ENCODE data around the gene ARID4B. TPM values are rescaled to one million over a fixed set of nuclear protein-coding genes. Genes with fewer than 3 reads are reported as not detected.

The ARID4B gene
- total RNA-seq, 2 experiments from 2014 or later, result 30.1 to 30.6 TPM

- Mint-ChIP-seq H3K36me3 (peaks cover 24% of the 10 kb centered on the region), H3K27me3 (no peaks in the 10 kb centered on the region), H3K4me3 (no peak overlapping the region), H3K9me3 (no peaks in the 10 kb centered on the region), H3K27ac (no peak overlapping the region), H3K4me1 (peaks cover 13% of the 10 kb centered on the region)
- no peak for DNase-seq
Observed at GRCh38 chr1:235342471-235342870, 14.5 kb upstream of the ARID4B start.

GRCh38 chr1:235342039-235342438 lies 14.1 kb upstream of the ARID4B start:
- peaks cover 24% of the 10 kb centered on the region for H3K36me3 Mint-ChIP-seq
- H3K27ac Mint-ChIP-seq, result no peak overlapping the region
- H3K4me3 Mint-ChIP-seq, result no peak overlapping the region
- H3K27me3 Mint-ChIP-seq, result no peaks in the 10 kb centered on the region
- peaks cover 16% of the 10 kb centered on the region for H3K4me1 Mint-ChIP-seq
- no peak for DNase-seq
- H3K9me3 Mint-ChIP-seq, result no peaks in the 10 kb centered on the region

- peaks cover 21% of the 10 kb centered on the region for H3K4me1 Mint-ChIP-seq
- H3K4me3 Mint-ChIP-seq, result no peak overlapping the region
- no peaks in the 10 kb centered on the region for H3K9me3 Mint-ChIP-seq
- H3K27ac Mint-ChIP-seq, result no peak overlapping the region
- DNase-seq, result no peak
- peaks cover 25% of the 10 kb centered on the region for H3K36me3 Mint-ChIP-seq
- no peaks in the 10 kb centered on the region for H3K27me3 Mint-ChIP-seq
Observed at GRCh38 chr1:235341334-235341733, 13.4 kb upstream of the ARID4B start.

GRCh38 chr1:235339746-235340145 lies 11.8 kb upstream of the ARID4B start:
- H3K4me3 Mint-ChIP-seq, result no peak overlapping the region
- H3K27ac Mint-ChIP-seq, result peak overlapping the region; percentile 20
- no peak for DNase-seq
- H3K9me3 Mint-ChIP-seq, result no peaks in the 10 kb centered on the region
- peaks cover 18% of the 10 kb centered on the region for H3K36me3 Mint-ChIP-seq
- peaks cover 27% of the 10 kb centered on the region for H3K4me1 Mint-ChIP-seq
- H3K27me3 Mint-ChIP-seq, result no peaks in the 10 kb centered on the region

DNA sequence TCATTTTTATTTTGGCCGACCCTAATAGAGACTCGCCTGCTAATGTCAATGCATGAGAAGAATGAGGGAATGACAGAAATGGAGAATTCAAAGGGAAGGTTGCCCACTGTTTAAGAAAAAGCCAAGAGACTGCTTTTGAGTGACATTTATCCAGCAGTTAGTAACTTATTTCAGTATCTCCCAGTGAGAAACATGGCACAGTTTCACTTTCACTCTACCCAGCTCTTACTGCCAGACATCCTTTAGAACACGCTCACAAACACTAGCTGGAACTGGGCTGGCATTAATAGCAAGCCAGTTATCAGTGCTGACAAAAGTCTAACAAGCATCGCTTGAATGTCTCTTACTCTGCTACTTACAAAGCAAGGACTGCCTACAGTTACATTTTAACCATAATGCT lies 8.9 kb upstream of the ARID4B start:
- Mint-ChIP-seq H3K27ac (peak overlapping the region; percentile 78), H3K27me3 (no peaks in the 10 kb centered on the region), H3K4me1 (peaks cover 33% of the 10 kb centered on the region), H3K4me3 (peak overlapping the region; percentile 33), H3K36me3 (peaks cover 11% of the 10 kb centered on the region), H3K9me3 (no peaks in the 10 kb centered on the region)
- no peak for DNase-seq

DNA sequence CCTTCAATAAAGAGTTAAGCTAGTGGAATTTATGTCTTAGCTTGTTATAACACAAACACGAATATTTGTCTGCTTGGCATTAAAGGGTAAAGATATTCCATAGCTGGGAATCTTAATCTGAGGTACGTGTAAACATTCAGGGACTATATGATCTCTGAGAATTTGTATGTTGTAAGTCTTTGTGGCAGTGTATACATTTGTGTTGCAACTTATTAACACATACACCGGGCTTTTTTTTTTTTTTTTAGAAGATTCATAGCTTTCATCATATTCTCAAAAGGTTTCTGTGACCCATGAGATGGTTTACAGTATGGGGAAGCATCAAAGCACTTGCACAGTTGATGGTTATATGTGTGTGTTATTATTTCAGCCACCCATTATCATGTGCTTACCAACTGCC lies 3.4 kb upstream of the ARID4B start:
- DNase-seq, result no peak
- Mint-ChIP-seq H3K27me3 (no peaks in the 10 kb centered on the region), H3K4me3 (no peak overlapping the region), H3K36me3 (peaks cover 18% of the 10 kb centered on the region), H3K27ac (no peak overlapping the region), H3K9me3 (no peaks in the 10 kb centered on the region), H3K4me1 (peaks cover 26% of the 10 kb centered on the region)

DNA sequence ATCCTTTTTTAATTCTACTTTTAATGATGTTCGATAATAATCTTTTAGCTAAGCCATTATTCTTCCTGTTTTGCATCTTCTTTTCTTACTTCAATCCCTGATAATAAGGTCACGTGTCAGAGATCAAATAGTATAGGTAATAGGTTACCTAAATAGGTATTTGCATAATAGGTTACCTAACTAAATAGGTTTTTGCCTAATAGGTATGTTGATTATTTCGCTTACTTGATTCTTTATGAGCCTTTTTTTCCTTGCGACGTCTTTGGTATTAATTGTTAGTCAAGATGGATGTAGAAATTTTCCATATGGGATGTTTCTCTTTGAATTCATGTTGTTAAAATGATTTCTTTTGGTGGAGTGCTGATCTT lies 2.9 kb upstream of the ARID4B start:
- Mint-ChIP-seq H3K4me3 (no peak overlapping the region), H3K27ac (peak overlapping the region; percentile 76), H3K27me3 (no peaks in the 10 kb centered on the region), H3K4me1 (peaks cover 26% of the 10 kb centered on the region), H3K36me3 (peaks cover 21% of the 10 kb centered on the region), H3K9me3 (no peaks in the 10 kb centered on the region)
- no peak for DNase-seq

DNA sequence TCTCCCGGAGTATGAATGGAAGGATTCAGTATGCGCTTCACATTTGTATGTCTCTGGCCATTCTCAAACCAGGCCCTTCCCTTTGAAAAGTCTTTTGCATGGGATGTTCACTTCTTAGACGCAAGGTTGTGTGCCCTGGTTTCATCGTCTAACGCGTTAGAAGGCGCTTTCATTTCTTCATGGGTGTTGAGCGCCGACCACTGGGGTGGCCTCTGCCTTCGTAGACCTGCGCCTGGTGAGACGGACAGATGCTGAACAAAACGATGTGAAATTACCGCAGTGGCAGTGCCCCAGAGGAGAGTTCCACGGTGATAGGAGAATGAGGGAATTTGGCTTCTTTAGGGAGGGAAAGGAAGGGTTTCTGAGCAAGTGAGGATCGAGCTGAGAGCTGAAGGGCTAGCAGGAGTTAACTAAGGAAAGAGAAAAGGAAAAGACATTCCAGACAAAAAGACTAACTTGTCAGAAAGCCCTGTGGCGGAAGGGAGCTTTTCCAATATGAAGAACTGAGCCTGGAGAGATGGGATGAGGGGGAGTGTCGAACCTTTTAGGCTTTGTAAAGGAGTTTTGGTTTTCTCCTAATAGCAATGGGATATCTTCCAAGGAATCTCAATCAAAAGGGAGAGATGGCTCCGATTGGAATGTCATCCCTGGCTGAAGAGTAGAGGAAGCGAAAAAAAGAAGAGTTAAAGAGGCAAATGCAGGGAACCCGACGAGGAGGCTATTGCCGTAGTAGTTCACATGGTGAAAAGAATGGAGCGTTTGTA lies 1.3 kb upstream of the ARID4B start:
- Mint-ChIP-seq H3K4me1 (peaks cover 28% of the 10 kb centered on the region), H3K9me3 (no peaks in the 10 kb centered on the region), H3K36me3 (peaks cover 18% of the 10 kb centered on the region), H3K27me3 (no peaks in the 10 kb centered on the region), H3K4me3 (no peak overlapping the region), H3K27ac (no peak overlapping the region)
- peak; percentile 59 for DNase-seq

DNA sequence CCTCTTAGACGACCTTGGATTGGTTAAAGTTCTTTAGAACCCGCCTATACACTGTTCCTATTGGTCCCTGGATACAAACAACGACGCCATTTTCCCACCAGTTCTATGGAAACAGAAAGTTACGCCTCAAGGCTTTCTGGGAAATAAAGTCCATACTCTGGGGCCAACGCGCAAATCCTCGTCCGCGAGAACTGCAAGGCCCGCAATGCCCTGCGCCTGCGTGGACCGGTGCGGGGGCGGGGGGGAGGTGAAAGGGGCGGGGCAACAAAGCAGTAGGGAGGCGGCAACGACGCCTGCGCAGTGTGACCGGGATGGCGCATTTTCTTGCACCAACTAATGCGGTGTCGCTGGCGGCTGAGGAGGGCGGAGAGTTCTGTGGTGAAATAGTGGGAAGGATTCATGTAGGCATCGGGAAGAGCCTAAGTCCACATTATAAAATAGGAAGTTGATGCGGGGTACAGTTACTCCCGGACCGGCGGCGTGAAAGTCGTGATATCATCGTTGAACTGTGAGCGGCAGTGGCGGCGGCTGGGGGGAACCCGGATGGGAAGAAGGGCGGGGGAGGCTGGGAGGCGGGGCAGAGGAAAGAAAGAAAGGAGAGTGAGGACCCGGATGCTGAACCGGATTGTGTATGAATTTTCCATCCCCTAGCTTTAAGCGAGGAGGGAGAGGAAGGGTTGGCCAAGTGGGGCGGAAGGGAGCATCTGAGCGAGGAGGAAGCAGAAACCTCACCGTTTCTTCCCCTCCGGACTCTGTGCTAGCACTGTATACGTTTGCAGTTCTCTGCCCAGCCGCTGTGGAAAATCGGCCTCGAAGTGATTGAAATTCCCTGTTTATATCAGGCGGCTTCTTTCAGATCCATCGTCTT lies 526 bp upstream of the ARID4B start, which contains the start of gene GGPS1:
TSS of gene GGPS1 (plus strand) at position 300 of the 868 bp plus-strand sequence. CDS start 6,695 bp downstream, outside the sequence.
- Mint-ChIP-seq H3K36me3 (peaks cover 21% of the 10 kb centered on the region), H3K4me3 (no peak within 1 kb of the TSS), H3K4me1 (peaks cover 27% of the 10 kb centered on the region), H3K9me3 (no peaks in the 10 kb centered on the region), H3K27me3 (no peaks in the 10 kb centered on the region), H3K27ac (peak within 1 kb of the TSS; percentile 92)
- peak; percentile 95 for DNase-seq

GRCh38 chr1:235326719-235327558 lies 1.0 kb downstream of the ARID4B start:
- Mint-ChIP-seq H3K9me3 (no peaks in the 10 kb centered on the region), H3K27ac (peak overlapping the region; percentile 95), H3K4me3 (peak overlapping the region; percentile 89), H3K36me3 (peaks cover 29% of the 10 kb centered on the region), H3K4me1 (peaks cover 33% of the 10 kb centered on the region), H3K27me3 (no peaks in the 10 kb centered on the region)
- peak; percentile 77 for DNase-seq

DNA sequence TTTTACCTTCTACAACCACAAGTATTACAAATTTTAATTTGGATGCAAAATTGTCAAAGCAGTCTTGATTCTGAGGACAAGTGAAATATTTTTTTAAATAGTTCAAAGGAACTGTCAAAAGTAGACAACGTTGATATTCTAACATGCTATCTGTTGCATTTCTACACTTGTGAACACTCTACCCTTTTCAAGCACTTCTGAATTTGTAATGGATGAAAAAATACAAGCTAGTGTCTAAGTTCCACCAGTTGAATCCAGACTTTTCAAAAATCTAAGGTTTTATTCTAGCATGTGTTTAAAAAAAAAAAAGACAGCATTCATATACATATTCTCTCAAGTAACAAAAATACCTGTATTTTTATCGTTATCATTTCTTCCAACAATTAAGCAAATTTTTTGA lies 2.1 kb downstream of the ARID4B start:
- Mint-ChIP-seq H3K4me1 (peaks cover 39% of the 10 kb centered on the region), H3K27ac (peak overlapping the region; percentile 95), H3K9me3 (no peaks in the 10 kb centered on the region), H3K36me3 (peaks cover 31% of the 10 kb centered on the region), H3K4me3 (peak overlapping the region; percentile 89), H3K27me3 (no peaks in the 10 kb centered on the region)
- DNase-seq, result no peak

- Mint-ChIP-seq H3K27ac (peak overlapping the region; percentile 95), H3K27me3 (no peaks in the 10 kb centered on the region), H3K4me3 (peak overlapping the region; percentile 89), H3K9me3 (no peaks in the 10 kb centered on the region), H3K36me3 (peaks cover 38% of the 10 kb centered on the region), H3K4me1 (peaks cover 46% of the 10 kb centered on the region)
- no peak for DNase-seq
Observed at GRCh38 chr1:235325139-235325538, 2.8 kb downstream of the ARID4B start.

GRCh38 chr1:235324296-235324695 lies 3.7 kb downstream of the ARID4B start:
- Mint-ChIP-seq H3K27me3 (no peaks in the 10 kb centered on the region), H3K36me3 (peaks cover 42% of the 10 kb centered on the region)

DNA sequence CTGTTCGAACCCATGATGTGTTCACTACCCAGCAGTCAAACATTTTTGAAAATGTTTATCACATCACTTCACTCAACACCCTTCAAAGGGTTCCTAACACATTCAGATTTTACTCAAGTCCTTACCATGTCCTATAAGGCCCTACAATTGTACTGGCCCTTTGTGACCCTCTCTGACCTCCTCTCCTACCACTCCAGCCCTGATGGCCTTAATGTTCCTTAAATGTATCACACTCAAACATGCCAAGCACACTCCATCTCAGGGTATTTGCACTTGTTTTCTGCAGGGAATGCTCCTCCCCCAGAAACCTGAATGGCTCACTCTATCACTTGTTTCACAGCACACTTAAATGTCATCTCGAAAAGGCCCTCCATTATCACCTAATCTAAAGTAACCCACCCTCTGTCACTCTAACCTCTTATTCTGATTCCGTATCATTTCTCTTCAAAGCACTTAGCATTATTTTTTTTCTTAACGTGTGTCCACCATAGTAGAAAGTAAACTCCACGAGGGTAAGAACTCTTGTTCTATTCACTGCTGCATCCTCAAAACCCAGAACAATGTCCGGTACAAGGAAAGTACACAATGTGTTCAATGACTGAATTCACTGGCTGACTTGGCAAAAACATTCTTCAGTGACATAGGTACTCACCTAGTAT lies 7.3 kb downstream of the ARID4B start:
- Mint-ChIP-seq H3K4me3 (no peak overlapping the region), H3K27ac (peak overlapping the region; percentile 7), H3K27me3 (no peaks in the 10 kb centered on the region), H3K9me3 (no peaks in the 10 kb centered on the region), H3K4me1 (peaks cover 63% of the 10 kb centered on the region), H3K36me3 (peaks cover 46% of the 10 kb centered on the region)
- no peak for DNase-seq

More at GRCh38 chr1:235324296-235324695, 3.7 kb downstream of the ARID4B start:
- Mint-ChIP-seq H3K27ac (peak overlapping the region; percentile 73), H3K9me3 (no peaks in the 10 kb centered on the region), H3K4me3 (peak overlapping the region; percentile 72), H3K4me1 (peaks cover 49% of the 10 kb centered on the region)
- no peak for DNase-seq

Measured in activated naive CD8-positive, alpha-beta T cell treated with anti-CD3 and anti-CD28 coated beads for 36 hours (primary cell).